Karpas-422 (cell line): Measurements from ENCODE around the gene MOBP. TPM values are rescaled to one million over a fixed set of nuclear protein-coding genes. Genes with fewer than 3 reads are reported as not detected.

Source experiments
- DNase-seq: peaks from one replicate; pipeline ENCODE4 v3.0.0-alpha.2; 2015
- H2AFZ ChIP-seq: fragments of 200-600 bp; sonication (generic); 2 replicates; pipeline ENCODE4 v1.6.1; 2014; ENCODE audit warnings: antibody characterized with exemption, low read length, mixed read lengths
- H3K27ac ChIP-seq: fragments of 200-600 bp; sonication (generic); 2 replicates; pipeline ENCODE4 v1.5.1; 2014; ENCODE audit warnings: mild to moderate bottlenecking, low read length, moderate library complexity
- H3K27me3 ChIP-seq: fragments of 200-600 bp; sonication (generic); 2 replicates; pipeline ENCODE4 v1.6.1; 2014; ENCODE audit warnings: low read length, mixed read lengths
- H3K36me3 ChIP-seq: fragments of 200-600 bp; sonication (generic); 2 replicates; pipeline ENCODE4 v1.6.1; 2014; ENCODE audit warnings: low read length, mixed read lengths; ENCODE audit not compliant: insufficient read depth
- H3K4me1 ChIP-seq: fragments of 200-600 bp; sonication (generic); 2 replicates; pipeline ENCODE4 v1.6.1; 2014; ENCODE audit warnings: mild to moderate bottlenecking, low read length, mixed read lengths
- H3K4me2 ChIP-seq: fragments of 200-600 bp; sonication (generic); 2 replicates; pipeline ENCODE4 v1.6.1; 2014; ENCODE audit warnings: low read length, low read depth, mild to moderate bottlenecking; ENCODE audit not compliant: poor library complexity, severe bottlenecking
- H3K4me3 ChIP-seq: fragments of 200-600 bp; sonication (generic); 2 replicates; pipeline ENCODE4 v1.5.1; 2014; ENCODE audit warnings: mild to moderate bottlenecking, antibody characterized with exemption, low read length, mixed read lengths
- H3K79me2 ChIP-seq: fragments of 200-600 bp; sonication (generic); 2 replicates; pipeline ENCODE4 v1.6.1; 2014; ENCODE audit warnings: mild to moderate bottlenecking, low read length, mixed read lengths
- H3K9ac ChIP-seq: fragments of 200-600 bp; sonication (generic); 2 replicates; pipeline ENCODE4 v1.6.0; 2014; ENCODE audit warnings: low read length
- H3K9me2 ChIP-seq: fragments of 200-600 bp; sonication (generic), shearing (Covaris generic); replicated peaks from 2 replicates; pipeline ENCODE4 v1.6.0; 2014; ENCODE audit warnings: mild to moderate bottlenecking, low read length, moderate library complexity; ENCODE audit not compliant: insufficient read depth
- H3K9me3 ChIP-seq: fragments of 300-700, 200-600 bp; sonication (generic); 2 replicates; pipeline ENCODE4 v1.6.1; 2014; ENCODE audit warnings: low read length, mixed read lengths
- H4K20me1 ChIP-seq: fragments of 200-600 bp; sonication (generic); 2 replicates; pipeline ENCODE4 v1.6.1; 2014; ENCODE audit warnings: mild to moderate bottlenecking, antibody characterized with exemption, low read length, low read depth; ENCODE audit not compliant: insufficient read depth
- total RNA-seq: library from RNA; depleted of rRNA; stranded (reverse); fragments of >200 nt; shearing (Covaris generic); gene quantifications from 2 replicates; pipeline ENCODE4 v1.2.3, GENCODE V29; 2014; ENCODE audit warnings: low replicate concordance

MOBP gene
- total RNA-seq, 1 experiment from 2014 or later = not detected

GRCh38 chr3:39429466-39429865 is 38.0 kb upstream of the MOBP start:
- H4K20me1 ChIP-seq = no peaks in the 10 kb centered on the region
- H2AFZ ChIP-seq = no peak overlapping the region
- no peak overlapping the region for H3K4me2 ChIP-seq
- H3K27me3 ChIP-seq = no peaks in the 10 kb centered on the region
- H3K79me2 ChIP-seq = no peaks in the 10 kb centered on the region
- no peak overlapping the region for H3K4me3 ChIP-seq
- H3K36me3 ChIP-seq = no peaks in the 10 kb centered on the region
- H3K4me1 ChIP-seq = no peaks in the 10 kb centered on the region
- no peak overlapping the region for H3K27ac ChIP-seq
- no peak for DNase-seq
- H3K9me2 ChIP-seq = no peaks in the 10 kb centered on the region
- H3K9me3 ChIP-seq = no peaks in the 10 kb centered on the region
- no peak overlapping the region for H3K9ac ChIP-seq

GRCh38 chr3:39432342-39432741 is 35.1 kb upstream of the MOBP start:
- no peak overlapping the region for H3K9ac ChIP-seq
- H2AFZ ChIP-seq = no peak overlapping the region
- H3K9me3 ChIP-seq = no peaks in the 10 kb centered on the region
- H3K4me2 ChIP-seq = no peak overlapping the region
- H3K9me2 ChIP-seq = no peaks in the 10 kb centered on the region
- no peaks in the 10 kb centered on the region for H3K27me3 ChIP-seq
- H3K27ac ChIP-seq = no peak overlapping the region
- no peak for DNase-seq
- H3K4me3 ChIP-seq = no peak overlapping the region
- no peaks in the 10 kb centered on the region for H3K36me3 ChIP-seq
- no peaks in the 10 kb centered on the region for H3K79me2 ChIP-seq
- no peaks in the 10 kb centered on the region for H4K20me1 ChIP-seq
- no peaks in the 10 kb centered on the region for H3K4me1 ChIP-seq

- Histone ChIP-seq H3K4me2 (no peak overlapping the region), H3K9me2 (no peaks in the 10 kb centered on the region), H3K27ac (no peak overlapping the region), H3K36me3 (no peaks in the 10 kb centered on the region), H3K9ac (no peak overlapping the region), H4K20me1 (no peaks in the 10 kb centered on the region), H3K27me3 (no peaks in the 10 kb centered on the region), H3K4me1 (no peaks in the 10 kb centered on the region), H3K9me3 (no peaks in the 10 kb centered on the region), H3K4me3 (no peak overlapping the region), H2AFZ (no peak overlapping the region), H3K79me2 (no peaks in the 10 kb centered on the region)
- DNase-seq = no peak
Measured at GRCh38 chr3:39433642-39434041, 33.8 kb upstream of the MOBP start.

GRCh38 chr3:39434574-39434973 is 32.9 kb upstream of the MOBP start:
- no peaks in the 10 kb centered on the region for H3K79me2 ChIP-seq
- H3K9me3 ChIP-seq = no peaks in the 10 kb centered on the region
- no peak for DNase-seq
- no peak overlapping the region for H3K9ac ChIP-seq
- H3K4me3 ChIP-seq = no peak overlapping the region
- no peaks in the 10 kb centered on the region for H3K27me3 ChIP-seq
- no peaks in the 10 kb centered on the region for H3K9me2 ChIP-seq
- H3K4me1 ChIP-seq = no peaks in the 10 kb centered on the region
- H3K4me2 ChIP-seq = no peak overlapping the region
- no peak overlapping the region for H2AFZ ChIP-seq
- H3K27ac ChIP-seq = no peak overlapping the region
- no peaks in the 10 kb centered on the region for H3K36me3 ChIP-seq
- H4K20me1 ChIP-seq = no peaks in the 10 kb centered on the region

DNA sequence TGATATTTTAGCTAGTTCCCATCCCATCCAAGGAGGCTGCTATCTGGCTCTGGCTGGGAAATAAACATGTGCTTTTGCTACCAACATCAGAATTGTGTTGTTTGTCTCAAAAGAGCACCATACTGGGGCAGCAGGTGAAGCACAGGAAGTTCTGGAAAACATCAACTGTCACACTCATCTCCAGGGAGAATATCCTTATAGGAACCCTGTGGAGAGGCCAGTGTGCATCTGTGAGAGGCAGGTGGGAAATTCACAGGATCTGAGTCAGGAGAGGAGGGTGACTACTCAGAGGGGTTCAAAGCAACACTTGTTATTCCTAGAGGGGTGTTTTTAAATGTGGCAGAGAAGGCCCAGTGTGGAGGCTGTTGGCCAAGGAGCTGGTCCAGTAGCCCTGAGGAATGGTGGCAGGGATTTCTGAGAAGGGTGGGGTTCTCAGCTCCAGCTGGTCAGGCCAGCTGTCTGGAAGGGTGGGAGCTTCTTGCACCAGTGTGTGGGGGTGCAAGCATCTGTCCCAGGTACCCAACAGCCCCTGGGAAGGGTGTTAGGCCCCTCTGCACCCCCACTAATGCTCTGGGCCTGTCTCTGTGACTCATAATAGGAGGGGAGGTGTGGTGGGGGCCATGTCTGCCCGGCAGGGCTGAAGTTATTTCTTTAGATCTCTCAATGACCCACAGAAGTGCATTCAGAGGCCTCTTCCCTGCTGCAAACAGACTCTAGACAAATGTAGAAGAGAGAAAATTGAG is 32.3 kb upstream of the MOBP start:
- Histone ChIP-seq H3K4me2 (no peak overlapping the region), H3K9ac (no peak overlapping the region), H3K27me3 (no peaks in the 10 kb centered on the region), H3K4me1 (no peaks in the 10 kb centered on the region), H3K9me2 (no peaks in the 10 kb centered on the region), H2AFZ (no peak overlapping the region), H3K36me3 (no peaks in the 10 kb centered on the region), H3K9me3 (no peaks in the 10 kb centered on the region), H3K4me3 (no peak overlapping the region), H3K27ac (no peak overlapping the region), H3K79me2 (no peaks in the 10 kb centered on the region), H4K20me1 (no peaks in the 10 kb centered on the region)
- DNase-seq = no peak

DNA sequence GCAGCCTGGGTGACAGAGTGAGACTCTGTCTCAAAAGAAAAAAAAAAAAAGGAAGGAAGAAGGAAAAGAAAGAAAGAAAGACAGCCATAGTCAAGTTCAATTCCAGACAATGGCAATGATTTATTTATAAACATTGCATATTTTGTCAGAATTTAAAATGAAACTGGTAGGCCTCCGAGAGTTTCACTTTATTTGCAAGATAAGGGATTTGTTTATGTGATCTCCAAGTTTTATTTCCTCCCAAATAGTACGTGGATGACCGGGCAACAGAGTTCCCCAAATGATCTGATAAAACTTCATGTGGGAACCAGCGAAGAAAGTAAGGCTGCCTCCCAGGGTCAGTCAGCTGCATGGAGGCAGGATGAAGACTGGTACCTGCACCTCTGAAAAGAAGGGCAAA is 28.6 kb upstream of the MOBP start:
- H2AFZ ChIP-seq = no peak overlapping the region
- no peaks in the 10 kb centered on the region for H3K36me3 ChIP-seq
- H3K9ac ChIP-seq = no peak overlapping the region
- no peaks in the 10 kb centered on the region for H3K79me2 ChIP-seq
- no peak overlapping the region for H3K4me3 ChIP-seq
- DNase-seq = no peak
- H4K20me1 ChIP-seq = no peaks in the 10 kb centered on the region
- H3K4me2 ChIP-seq = no peak overlapping the region
- H3K27me3 ChIP-seq = no peaks in the 10 kb centered on the region
- H3K27ac ChIP-seq = no peak overlapping the region
- no peaks in the 10 kb centered on the region for H3K4me1 ChIP-seq
- H3K9me2 ChIP-seq = no peaks in the 10 kb centered on the region
- no peaks in the 10 kb centered on the region for H3K9me3 ChIP-seq

GRCh38 chr3:39440316-39440715 is 27.2 kb upstream of the MOBP start:
- no peaks in the 10 kb centered on the region for H3K4me1 ChIP-seq
- no peaks in the 10 kb centered on the region for H4K20me1 ChIP-seq
- H3K9me2 ChIP-seq = no peaks in the 10 kb centered on the region
- H3K79me2 ChIP-seq = no peaks in the 10 kb centered on the region
- H3K9me3 ChIP-seq = no peaks in the 10 kb centered on the region
- H2AFZ ChIP-seq = no peak overlapping the region
- no peak for DNase-seq
- no peak overlapping the region for H3K4me3 ChIP-seq
- no peaks in the 10 kb centered on the region for H3K36me3 ChIP-seq
- no peak overlapping the region for H3K4me2 ChIP-seq
- no peak overlapping the region for H3K9ac ChIP-seq
- no peak overlapping the region for H3K27ac ChIP-seq
- no peaks in the 10 kb centered on the region for H3K27me3 ChIP-seq

DNA sequence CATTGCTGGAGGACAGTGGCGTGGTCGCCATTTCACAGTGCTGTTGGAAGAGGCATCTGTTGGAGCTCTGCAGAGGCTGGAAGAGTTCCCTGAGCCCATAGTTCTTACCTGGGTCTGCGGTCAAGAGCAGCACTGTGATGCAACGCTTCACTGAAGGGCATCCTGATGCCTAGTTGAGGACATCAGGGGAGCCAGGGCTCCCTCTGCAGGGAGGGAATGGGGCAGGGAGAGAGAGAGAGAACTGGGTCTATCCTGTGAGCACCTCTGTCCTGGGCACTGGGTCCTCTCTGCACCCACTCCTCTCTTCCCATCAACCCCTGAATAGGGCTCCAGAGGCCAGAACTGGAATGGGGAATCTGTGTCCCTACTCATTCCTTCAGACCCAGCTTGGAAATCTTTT is 23.9 kb upstream of the MOBP start:
- Histone ChIP-seq H3K36me3 (no peaks in the 10 kb centered on the region), H3K9me3 (no peaks in the 10 kb centered on the region), H3K79me2 (no peaks in the 10 kb centered on the region), H3K4me1 (no peaks in the 10 kb centered on the region), H3K9me2 (no peaks in the 10 kb centered on the region), H2AFZ (no peak overlapping the region), H3K4me3 (no peak overlapping the region), H3K27ac (no peak overlapping the region), H4K20me1 (no peaks in the 10 kb centered on the region), H3K27me3 (no peaks in the 10 kb centered on the region), H3K9ac (no peak overlapping the region), H3K4me2 (no peak overlapping the region)
- no peak for DNase-seq
